ENCODE data around the gene GJB1. TPM values are rescaled to one million over a fixed set of nuclear protein-coding genes. Genes with fewer than 3 reads are reported as not detected.
A peak's percentile ranks its signal among the peaks of the same experiment; 100 is the strongest.

GJB1 gene
- total RNA-seq, 1 experiment from 2014 or later = not detected

DNA sequence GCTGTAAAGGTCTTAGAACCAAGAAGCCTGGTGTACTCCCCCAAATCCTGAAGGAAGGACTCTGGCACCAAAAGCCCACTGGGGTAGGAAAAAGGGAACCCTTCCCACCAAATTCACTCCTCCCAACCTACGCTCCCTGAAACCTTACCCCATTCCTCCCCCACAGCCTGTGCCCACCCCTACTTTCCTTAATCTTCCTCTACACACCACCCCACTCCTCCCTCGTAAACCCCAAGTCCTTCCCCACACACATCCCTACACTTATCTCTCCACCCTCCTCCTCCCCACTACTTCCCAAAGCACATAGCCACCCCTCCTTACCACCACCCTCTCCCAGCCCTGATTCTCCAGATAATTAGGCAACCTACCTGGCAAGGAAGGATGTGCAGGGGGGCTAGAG lies 29.2 kb downstream of the GJB1 start:
- Mint-ChIP-seq H3K4me3 (peak overlapping the region; percentile 93 to 95), H3K4me1 (peaks cover 10 to 27% of the 10 kb centered on the region in 2 experiments), H3K27me3 (ENCODE audit: low read depth) (no peaks in the 10 kb centered on the region), H3K27ac (peak overlapping the region in 1 of 3 experiments; percentile 66; a peak in 2 of 7 replicates), H3K9me3 (peaks cover 78 to 82% of the 10 kb centered on the region in 2 experiments), H3K36me3 (ENCODE audit: insufficient read depth in 1 of 3, low read depth in 3 of 3) (peaks cover 34 to 53% (median 40%) of the 10 kb centered on the region in 3 experiments)
- H4K91ac ChIP-seq (ENCODE audit: insufficient read length, low read depth, low read length) = no peak overlapping the region
- DNase-seq = no peak
- H3K9me3 ChIP-seq (ENCODE audit: control insufficient read depth, low read depth, low read length) = peaks cover 21% of the 10 kb centered on the region
- H3K18ac ChIP-seq (ENCODE audit: insufficient read length, low read depth, low read length) = no peak overlapping the region
- no peak overlapping the region for H2BK120ac ChIP-seq (ENCODE audit: low read depth, low read length, poor library complexity, severe bottlenecking)
- no peak overlapping the region for H4K5ac ChIP-seq (ENCODE audit: insufficient read length, low read depth, low read length)
- no peak overlapping the region for H3K23ac ChIP-seq (ENCODE audit: insufficient read length, low read depth, low read length)
- no peak overlapping the region for H2BK5ac ChIP-seq (ENCODE audit: insufficient read length, low read length)
- TF ChIP-seq, protein P1, sequence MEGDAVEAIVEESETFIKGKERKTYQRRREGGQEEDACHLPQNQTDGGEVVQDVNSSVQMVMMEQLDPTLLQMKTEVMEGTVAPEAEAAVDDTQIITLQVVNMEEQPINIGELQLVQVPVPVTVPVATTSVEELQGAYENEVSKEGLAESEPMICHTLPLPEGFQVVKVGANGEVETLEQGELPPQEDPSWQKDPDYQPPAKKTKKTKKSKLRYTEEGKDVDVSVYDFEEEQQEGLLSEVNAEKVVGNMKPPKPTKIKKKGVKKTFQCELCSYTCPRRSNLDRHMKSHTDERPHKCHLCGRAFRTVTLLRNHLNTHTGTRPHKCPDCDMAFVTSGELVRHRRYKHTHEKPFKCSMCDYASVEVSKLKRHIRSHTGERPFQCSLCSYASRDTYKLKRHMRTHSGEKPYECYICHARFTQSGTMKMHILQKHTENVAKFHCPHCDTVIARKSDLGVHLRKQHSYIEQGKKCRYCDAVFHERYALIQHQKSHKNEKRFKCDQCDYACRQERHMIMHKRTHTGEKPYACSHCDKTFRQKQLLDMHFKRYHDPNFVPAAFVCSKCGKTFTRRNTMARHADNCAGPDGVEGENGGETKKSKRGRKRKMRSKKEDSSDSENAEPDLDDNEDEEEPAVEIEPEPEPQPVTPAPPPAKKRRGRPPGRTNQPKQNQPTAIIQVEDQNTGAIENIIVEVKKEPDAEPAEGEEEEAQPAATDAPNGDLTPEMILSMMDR (conservative IDR thresholded peaks at IDR 0.05) = no peak
- no peak overlapping the region for H2AK5ac ChIP-seq (ENCODE audit: insufficient read length, low read length)
- no peak overlapping the region for H2AFZ ChIP-seq (ENCODE audit: low read length)
- H3K9ac ChIP-seq (ENCODE audit: extremely low read depth, insufficient read length, low read length) = peak overlapping the region; percentile 43
- peaks cover 2% of the 10 kb centered on the region; the same call in 1 of the 2 replicates for H3K79me2 ChIP-seq (ENCODE audit: insufficient read depth, low read length)
- H3K4ac ChIP-seq (ENCODE audit: low read depth, low read length) = no peak overlapping the region
- no peaks in the 10 kb centered on the region for H3K27me3 ChIP-seq (ENCODE audit: insufficient read depth, low read length)
- H2BK12ac ChIP-seq (ENCODE audit: insufficient read length, low read depth, low read length) = no peak overlapping the region
- 100% methylated on average over 2 of the region's 2 CpGs for WGBS (ENCODE audit: extremely low coverage, insufficient read length, low lambda C conversion rate)
- H3K23me2 ChIP-seq (ENCODE audit: insufficient read length, low read depth, low read length, poor library complexity, severe bottlenecking) = peaks cover 14% of the 10 kb centered on the region
- H3K56ac ChIP-seq (ENCODE audit: insufficient read length, low read depth, low read length) = no peak overlapping the region
- H3K27ac ChIP-seq (ENCODE audit: insufficient read length, low read depth, low read length) = no peak overlapping the region
- no peak overlapping the region for H2BK15ac ChIP-seq (ENCODE audit: low read depth, low read length)
- peak overlapping the region; percentile 55 for H3K4me2 ChIP-seq (ENCODE audit: insufficient read depth, insufficient read length, low read length)
- H3K79me1 ChIP-seq (ENCODE audit: insufficient read depth, low read depth, low read length, poor library complexity, severe bottlenecking) = no peaks in the 10 kb centered on the region
- H4K8ac ChIP-seq (replicated peaks; ENCODE audit: insufficient read length, low read depth, low read length) = no peak overlapping the region
- no peaks in the 10 kb centered on the region for H4K20me1 ChIP-seq (ENCODE audit: control insufficient read depth, insufficient read depth, insufficient read length)
- H3K4me1 ChIP-seq (ENCODE audit: insufficient read depth, low read length) = no peaks in the 10 kb centered on the region
- H2BK20ac ChIP-seq (ENCODE audit: low read depth, low read length, poor library complexity, severe bottlenecking) = no peak overlapping the region
- H3T11ph ChIP-seq (ENCODE audit: low read length) = no peak overlapping the region
- H3K14ac ChIP-seq (ENCODE audit: insufficient read depth, low read length) = no peak overlapping the region

All from H9 (cell line).